AG04450 (cell line): Measurements from ENCODE around the gene CHD9. TPM values are rescaled to one million over a fixed set of nuclear protein-coding genes. Genes with fewer than 3 reads are reported as not detected.

Source experiments
- CTCF ChIA-PET: fragments of 300-600, 350-600 bp; formaldehyde crosslinking; extraction: SDS; loops from one replicate; lab custom pipeline; 2022; ENCODE audit warnings: antibody characterized with exemption, inconsistent platforms; lab: Charles Lee
- POLR2A ChIA-PET: fragments of 350-600 bp; formaldehyde crosslinking; extraction: SDS; loops from one replicate; lab custom pipeline; 2021; ENCODE audit warnings: antibody characterized with exemption, inconsistent platforms; lab: Yijun Ruan, JAX
- DNase-seq: peaks from one replicate; pipeline ENCODE4 v3.0.0-alpha.2; 2011; ENCODE audit warnings: low read depth, low spot score
- H3K27ac ChIP-seq: one replicate; pipeline ENCODE4 v1.5.1; 2012; ENCODE audit warnings: low read depth, low read length, control low read depth
- H3K27me3 ChIP-seq: one replicate; pipeline ENCODE4 v1.6.0; 2012; ENCODE audit warnings: low read length; ENCODE audit not compliant: control insufficient read depth, insufficient read depth
- H3K4me3 ChIP-seq: 2 replicates; pipeline ENCODE4 v1.5.1; 2011; ENCODE audit warnings: mild to moderate bottlenecking, low read depth, low read length, control low read depth
- H3K9me3 ChIP-seq: 2 replicates; pipeline ENCODE4 v1.5.1; 2012; ENCODE audit warnings: low read length; ENCODE audit not compliant: control insufficient read depth, insufficient read depth
- CTCF ChIP-seq: IDR thresholded peaks from 2 replicates; pipeline ENCODE4 v1.5.1; 2011; ENCODE audit warnings: low read depth, low read length, control low read depth, inconsistent platforms
- polyA plus RNA-seq: library from polyadenylated mRNA; depleted of rRNA; stranded (reverse); fragments of >200 nt; gene quantifications from 2 replicates; pipeline ENCODE4 v1.2.3, GENCODE V29; 2011

The CHD9 gene
- polyA plus RNA-seq, 1 experiment = 42.6 TPM

- POLR2A ChIA-PET = no interaction called here
- H3K27me3 ChIP-seq = peaks cover 21% of the 10 kb centered on the region
- CTCF ChIA-PET = interaction anchor here (1.0 kb wide), 1 partner anchor 19 kb away, joined by 5 read pairs; no protein-coding TSS in a partner anchor
- H3K9me3 ChIP-seq = no peaks in the 10 kb centered on the region
- H3K4me3 ChIP-seq = no peak overlapping the region
- no peak overlapping the region for H3K27ac ChIP-seq
- DNase-seq = no peak
- TF ChIP-seq CTCF = no peak
These were observed 13.3 kb upstream of the CHD9 start for GRCh38 chr16:53041320-53042051.

GRCh38 chr16:53042235-53042701 lies 12.5 kb upstream of the CHD9 start:
- Histone ChIP-seq H3K4me3 (no peak overlapping the region), H3K27ac (no peak overlapping the region), H3K27me3 (peaks cover 21% of the 10 kb centered on the region), H3K9me3 (no peaks in the 10 kb centered on the region)
- ChIA-PET POLR2A (no interaction called here), CTCF (interaction anchor here (1.0 kb wide), 1 partner anchor 20 kb away, joined by 5 read pairs; no protein-coding TSS in a partner anchor)
- no peak for TF ChIP-seq CTCF
- DNase-seq = no peak

- Histone ChIP-seq H3K9me3 (no peaks in the 10 kb centered on the region), H3K4me3 (no peak overlapping the region), H3K27me3 (peaks cover 21% of the 10 kb centered on the region), H3K27ac (no peak overlapping the region)
- POLR2A ChIA-PET = no interaction called here
- TF ChIP-seq CTCF = no peak
- CTCF ChIA-PET = interaction anchor here (0.6 to 2.2 kb wide), 4 partner anchors 12 to 1282 kb away, joined by 3 to 8 read pairs (median 4); no protein-coding TSS in a partner anchor
- DNase-seq = no peak
These were observed 11.4 kb upstream of the CHD9 start for GRCh38 chr16:53043428-53043831.

GRCh38 chr16:53043986-53044601 lies 10.7 kb upstream of the CHD9 start:
- DNase-seq = no peak
- no peaks in the 10 kb centered on the region for H3K9me3 ChIP-seq
- TF ChIP-seq CTCF = no peak
- no peak overlapping the region for H3K4me3 ChIP-seq
- ChIA-PET POLR2A (no interaction called here), CTCF (interaction anchor here (1.2 to 2.2 kb wide), 3 partner anchors 11 to 239 kb away, joined by 3 to 8 read pairs (median 5); no protein-coding TSS in a partner anchor)
- H3K27ac ChIP-seq = no peak overlapping the region
- peaks cover 21% of the 10 kb centered on the region for H3K27me3 ChIP-seq
